Panc1 (cell line): ENCODE data around the gene ABL1.

Experiments
- POLR2AphosphoS5 ChIP-seq: IDR thresholded peaks from 2 replicates; pipeline ENCODE4 v1.6.1; 2012; ENCODE audit warnings: mild to moderate bottlenecking, low read depth, low read length, moderate library complexity
- TCF7L2 ChIP-seq: IDR thresholded peaks from 2 replicates; pipeline ENCODE4 v1.6.1; 2011; ENCODE audit warnings: mild to moderate bottlenecking, low read depth, low read length, inconsistent platforms
- TF ChIP-seq, protein P1 (sequence below): fragments of 450-650 bp; IDR thresholded peaks from 2 replicates; pipeline ENCODE4 v1.5.1; 2017; ENCODE audit warnings: mild to moderate bottlenecking

DNA sequence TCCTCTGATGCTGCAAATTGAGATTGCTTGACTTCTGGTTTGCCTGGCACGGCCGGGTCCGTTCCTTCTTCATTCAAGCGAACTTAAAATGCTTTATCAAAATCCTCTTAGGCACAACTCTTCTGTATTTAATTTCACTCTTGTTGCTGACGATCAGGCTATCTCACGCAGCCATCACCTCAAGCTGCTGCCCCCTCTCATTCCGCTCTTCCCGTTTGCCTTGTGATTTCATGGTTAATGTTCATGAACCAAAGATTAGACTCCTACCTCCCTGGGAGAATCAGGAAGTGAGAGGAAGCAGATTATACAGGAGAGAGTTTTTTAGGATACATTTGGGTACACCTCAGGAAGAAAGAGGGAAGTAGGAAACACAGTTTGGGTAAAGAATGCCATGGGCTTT lies 38.9 kb downstream of the ABL1 start:
- TF ChIP-seq, protein P1, sequence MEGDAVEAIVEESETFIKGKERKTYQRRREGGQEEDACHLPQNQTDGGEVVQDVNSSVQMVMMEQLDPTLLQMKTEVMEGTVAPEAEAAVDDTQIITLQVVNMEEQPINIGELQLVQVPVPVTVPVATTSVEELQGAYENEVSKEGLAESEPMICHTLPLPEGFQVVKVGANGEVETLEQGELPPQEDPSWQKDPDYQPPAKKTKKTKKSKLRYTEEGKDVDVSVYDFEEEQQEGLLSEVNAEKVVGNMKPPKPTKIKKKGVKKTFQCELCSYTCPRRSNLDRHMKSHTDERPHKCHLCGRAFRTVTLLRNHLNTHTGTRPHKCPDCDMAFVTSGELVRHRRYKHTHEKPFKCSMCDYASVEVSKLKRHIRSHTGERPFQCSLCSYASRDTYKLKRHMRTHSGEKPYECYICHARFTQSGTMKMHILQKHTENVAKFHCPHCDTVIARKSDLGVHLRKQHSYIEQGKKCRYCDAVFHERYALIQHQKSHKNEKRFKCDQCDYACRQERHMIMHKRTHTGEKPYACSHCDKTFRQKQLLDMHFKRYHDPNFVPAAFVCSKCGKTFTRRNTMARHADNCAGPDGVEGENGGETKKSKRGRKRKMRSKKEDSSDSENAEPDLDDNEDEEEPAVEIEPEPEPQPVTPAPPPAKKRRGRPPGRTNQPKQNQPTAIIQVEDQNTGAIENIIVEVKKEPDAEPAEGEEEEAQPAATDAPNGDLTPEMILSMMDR = no peak
- TF ChIP-seq POLR2AphosphoS5 (no peak), TCF7L2 (no peak)
